CD4-positive, alpha-beta T cell treated with Interleukin-15 for 4 hours (primary cell): ENCODE measurements around the gene TXNRD3.

Source experiments
- DNase-seq: peaks from one replicate; pipeline ENCODE4 v3.0.0-alpha.2; 2020; ENCODE audit warnings: low spot score

Gene TXNRD3

GRCh38 chr3:126671521-126671920 lies 16.6 kb upstream of the TXNRD3 start:
- no peak for DNase-seq

- no peak for DNase-seq
Observed at GRCh38 chr3:126668450-126669401, 13.8 kb upstream of the TXNRD3 start.

GRCh38 chr3:126667631-126668449 lies 12.9 kb upstream of the TXNRD3 start:
- DNase-seq = no peak

- no peak for DNase-seq
Observed at GRCh38 chr3:126666658-126667528, 12.0 kb upstream of the TXNRD3 start.

GRCh38 chr3:126665959-126666657 lies 11.2 kb upstream of the TXNRD3 start:
- no peak for DNase-seq

GRCh38 chr3:126665221-126665936 lies 10.5 kb upstream of the TXNRD3 start:
- DNase-seq = no peak

- no peak for DNase-seq
Observed at GRCh38 chr3:126664591-126665214, 9.8 kb upstream of the TXNRD3 start.

- DNase-seq = no peak
Observed at GRCh38 chr3:126663750-126664149, 8.8 kb upstream of the TXNRD3 start.

- DNase-seq = no peak
Observed at GRCh38 chr3:126663257-126663656, 8.3 kb upstream of the TXNRD3 start.

GRCh38 chr3:126661532-126662364 lies 6.8 kb upstream of the TXNRD3 start:
- DNase-seq = no peak

GRCh38 chr3:126659915-126660886 lies 5.3 kb upstream of the TXNRD3 start:
- no peak for DNase-seq

- no peak for DNase-seq
Observed at GRCh38 chr3:126658584-126658983, 3.7 kb upstream of the TXNRD3 start.

GRCh38 chr3:126657901-126658300 lies 3.0 kb upstream of the TXNRD3 start:
- DNase-seq = no peak

- no peak for DNase-seq
Observed at GRCh38 chr3:126656371-126657134, 1.6 kb upstream of the TXNRD3 start.

- no peak for DNase-seq
Observed at GRCh38 chr3:126655887-126656286, 963 bp upstream of the TXNRD3 start.

GRCh38 chr3:126649556-126650092 lies 5.3 kb downstream of the TXNRD3 start:
- DNase-seq = no peak

- DNase-seq = no peak
Observed at GRCh38 chr3:126646674-126647073, 8.2 kb downstream of the TXNRD3 start.
